Adrenal gland (tissue), 12 donors: ENCODE measurements around the gene UBTD2. TPM values are rescaled to one million over a fixed set of nuclear protein-coding genes. Genes with fewer than 3 reads are reported as not detected.

ENCODE experiments used
- DNase-seq, 7 donors: peaks; one replicate each; pipeline ENCODE4 v3.0.0-alpha.2; 2019 to 2020
- H3K27ac ChIP-seq, 5 donors: fragments of 200-600 bp; sonication (generic) in 4 of 5; 1 replicate in 3 of 5; 2 replicates in 2 of 5; pipeline versions ENCODE4 v1.5.1 to v1.8.0; 2016 to 2020; ENCODE audit warnings: mild to moderate bottlenecking in 1 of 5
- H3K27me3 ChIP-seq: fragments of 200-600 bp; 2 replicates; pipeline ENCODE4 v1.8.0; 2021
- H3K36me3 ChIP-seq, 2 donors: fragments of 200-600 bp; replicated peaks in 1 of 2; 1 replicate in 1 of 2; 2 replicates in 1 of 2; pipeline versions ENCODE4 v1.5.1 to v1.8.0; 2018 to 2022
- H3K4me1 ChIP-seq, 2 donors: fragments of 200-600 bp; replicated peaks in 1 of 2; 1 replicate in 1 of 2; 2 replicates in 1 of 2; pipeline versions ENCODE4 v1.5.1 to v1.8.0; 2018 to 2021
- H3K4me3 ChIP-seq, 4 donors: fragments of 200-600 bp; sonication (generic) in 3 of 4; one replicate each; pipeline ENCODE4 v1.5.1; 2016 to 2018
- H3K9me3 ChIP-seq, 3 donors: fragments of 200-600 bp; sonication (generic) in 1 of 3; replicated peaks in 1 of 3; 1 replicate in 2 of 3; 2 replicates in 1 of 3; pipeline versions ENCODE4 v1.5.1 to v1.8.0; 2016 to 2021
- POLR2A ChIP-seq, 2 donors: fragments of 450-650 bp; IDR thresholded peaks; one replicate each; pipeline ENCODE4 v1.6.1; 2017; ENCODE audit warnings: antibody characterized with exemption in 2 of 2, mild to moderate bottlenecking in 2 of 2, moderate library complexity in 1 of 2
- WGBS, 4 donors: extraction: QIAGEN DNeasy Blood & Tissue Kit in 2 of 4; methylation state at CpG; one replicate each; pipeline versions ENCODE4 v1.1.5 to v1.1.7; 2013 to 2017; 5-methylcytosine and 5-hydroxymethylcytosine counted together
- intact Hi-C, 2 donors: fragments of 100-400 bp; cut with DNase I; formaldehyde crosslinking; loops; one replicate each; pipeline versions ENCODE4 v1.14.1 to v1.15.0; 2022 to 2023
- polyA plus RNA-seq, 3 donors: library from polyadenylated mRNA; stranded (reverse); fragments of 200-250 nt in 2 of 3; fragments of 350-450 nt in 1 of 3; fragmentation: Illumina TruSeq in 1 of 3; extraction: RNeasy Lipid Tissue Mini Kit (QIAGEN cat#74804) in 1 of 3; gene quantifications; one replicate each; pipeline ENCODE4 v1.2.3, GENCODE V29; 2013 to 2014
- total RNA-seq, 9 donors: library from RNA; depleted of rRNA in 4 of 9; stranded (reverse); fragments of >200 nt in 4 of 9; fragments of 120-200 nt in 1 of 9; fragmentation: NEBNext Ultra II Directional in 1 of 9; extraction: Animal tissue kit (Norgen Biotek cat#: 25700) in 1 of 9; gene quantifications; one replicate each; pipeline versions ENCODE4 v1.1.0 to v1.2.4, GENCODE V29; 2013 to 2023
- TF ChIP-seq, protein P1 (sequence below), 6 experiments: fragments of 450-650 bp in 4 of 6; fragments of 200-600 bp in 2 of 6; sonication (generic) in 1 of 6; IDR thresholded peaks; 1 replicate in 5 of 6; 2 replicates in 1 of 6; pipeline versions ENCODE4 v1.5.1 to v1.8.0; 2016 to 2021; ENCODE audit warnings: antibody characterized with exemption in 6 of 6, mild to moderate bottlenecking in 2 of 6, moderate library complexity in 1 of 6
- donor health status: healthy with polysubstance abuse.
- donor health status: Bipolar disorder and iron deficiency.
- donor health status: DM: yes; HTN: yes; CAD: no.
- donor health status: DM: no; HTN: no; CAD: no.
- donor health status: DM: no; HTN: no; CAD: no.
- donor health status: DM: yes; HTN: yes; CAD: no.

Gene UBTD2
- total and polyA plus RNA-seq, 12 donors, result 8.2 to 24.7 (median 17.2) TPM

DNA sequence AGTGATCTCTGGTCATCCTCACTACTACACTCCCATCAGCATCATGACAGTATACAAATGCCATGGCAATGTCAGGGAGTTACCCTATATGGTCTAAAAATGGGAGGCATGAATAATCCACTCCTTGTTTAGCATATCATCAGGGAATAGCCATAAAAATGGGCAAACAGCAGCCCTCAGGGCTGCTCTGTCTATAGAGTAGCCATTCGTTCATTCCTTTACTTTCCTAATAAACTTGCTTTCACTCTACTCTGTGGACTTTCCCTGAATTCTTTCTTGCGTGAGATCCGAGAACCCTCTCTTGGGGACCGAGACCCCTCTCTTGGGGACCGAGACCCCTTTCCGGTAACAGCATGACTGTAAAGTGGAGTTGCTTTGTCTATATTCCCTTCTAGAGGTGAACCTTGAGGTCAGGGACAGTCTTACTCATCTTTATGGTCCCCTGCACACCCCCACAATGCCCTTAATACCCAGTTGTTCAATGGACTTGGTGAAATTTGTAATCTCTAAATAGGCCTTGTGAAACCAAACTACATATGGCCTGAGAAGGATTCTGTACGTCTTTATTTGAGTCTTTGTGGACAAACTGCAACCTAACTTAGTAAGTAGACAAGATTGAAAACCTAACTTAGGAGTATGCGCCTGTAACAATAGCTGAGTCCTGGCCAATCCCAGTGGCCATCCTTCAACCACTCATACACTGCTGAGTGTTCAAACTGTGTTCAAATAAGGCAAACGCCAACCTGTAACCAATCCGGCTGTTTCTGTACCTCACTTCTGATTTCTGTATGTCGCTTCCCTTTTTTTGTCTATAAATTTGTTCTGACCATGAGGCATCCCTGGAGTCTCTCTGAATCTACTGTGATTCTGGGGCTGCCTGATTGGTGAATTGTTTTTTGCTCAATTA, 32.3 kb upstream of the UBTD2 start:
- H3K4me1 ChIP-seq, result peaks cover 0 to 9% of the 10 kb centered on the region in 2 donors
- TF ChIP-seq, protein P1, sequence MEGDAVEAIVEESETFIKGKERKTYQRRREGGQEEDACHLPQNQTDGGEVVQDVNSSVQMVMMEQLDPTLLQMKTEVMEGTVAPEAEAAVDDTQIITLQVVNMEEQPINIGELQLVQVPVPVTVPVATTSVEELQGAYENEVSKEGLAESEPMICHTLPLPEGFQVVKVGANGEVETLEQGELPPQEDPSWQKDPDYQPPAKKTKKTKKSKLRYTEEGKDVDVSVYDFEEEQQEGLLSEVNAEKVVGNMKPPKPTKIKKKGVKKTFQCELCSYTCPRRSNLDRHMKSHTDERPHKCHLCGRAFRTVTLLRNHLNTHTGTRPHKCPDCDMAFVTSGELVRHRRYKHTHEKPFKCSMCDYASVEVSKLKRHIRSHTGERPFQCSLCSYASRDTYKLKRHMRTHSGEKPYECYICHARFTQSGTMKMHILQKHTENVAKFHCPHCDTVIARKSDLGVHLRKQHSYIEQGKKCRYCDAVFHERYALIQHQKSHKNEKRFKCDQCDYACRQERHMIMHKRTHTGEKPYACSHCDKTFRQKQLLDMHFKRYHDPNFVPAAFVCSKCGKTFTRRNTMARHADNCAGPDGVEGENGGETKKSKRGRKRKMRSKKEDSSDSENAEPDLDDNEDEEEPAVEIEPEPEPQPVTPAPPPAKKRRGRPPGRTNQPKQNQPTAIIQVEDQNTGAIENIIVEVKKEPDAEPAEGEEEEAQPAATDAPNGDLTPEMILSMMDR (IDR thresholded peaks at IDR 0.05), result no peak
- TF ChIP-seq POLR2A (IDR thresholded peaks at IDR 0.05), result no peak
- H3K36me3 ChIP-seq, result no peaks in the 10 kb centered on the region
- DNase-seq, result peak in 1 of 7 donors; percentile 3
- no peaks in the 10 kb centered on the region for H3K27me3 ChIP-seq
- intact Hi-C loops, result no loop called here
- no peaks in the 10 kb centered on the region for H3K9me3 ChIP-seq
- no peak overlapping the region for H3K4me3 ChIP-seq
- H3K27ac ChIP-seq, result peak overlapping the region in 1 of 5 donors; percentile 30
- 87 to 90% (median 88%) methylated on average over 11 of the region's 11 CpGs for WGBS, 4 donors

DNA sequence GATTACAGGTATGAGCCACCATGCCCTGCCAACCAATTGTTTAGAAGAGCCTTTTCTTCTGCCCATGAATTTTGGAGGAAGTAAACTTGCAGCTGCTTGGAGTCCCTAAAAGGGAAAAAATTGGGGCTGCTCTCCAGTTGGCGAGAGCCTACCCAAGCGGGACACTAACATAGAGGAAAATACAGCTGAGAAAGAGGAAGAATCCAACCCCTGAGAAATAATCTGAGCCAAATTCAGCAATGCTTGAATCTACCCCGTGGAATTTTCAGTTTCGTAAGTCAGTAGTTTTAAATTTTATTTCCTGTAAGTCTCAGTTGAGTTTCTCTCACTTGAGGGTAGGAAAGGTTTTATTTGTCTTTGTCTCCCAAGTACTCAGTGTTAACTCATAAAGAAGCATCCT, 30.4 kb upstream of the UBTD2 start:
- intact Hi-C loops, result no loop called here
- WGBS, 4 donors, result 86 to 92% (median 88%) methylated on average over 4 of the region's 4 CpGs
- Histone ChIP-seq H3K4me1 (peaks cover 0 to 9% of the 10 kb centered on the region in 2 donors), H3K36me3 (no peaks in the 10 kb centered on the region), H3K4me3 (no peak overlapping the region), H3K27ac (no peak overlapping the region), H3K9me3 (no peaks in the 10 kb centered on the region), H3K27me3 (no peaks in the 10 kb centered on the region)
- DNase-seq, result peak in 1 of 7 donors; percentile 28
- no peak for TF ChIP-seq POLR2A (IDR thresholded peaks at IDR 0.05)
- TF ChIP-seq, protein P1 (IDR thresholded peaks at IDR 0.05), result no peak

DNA sequence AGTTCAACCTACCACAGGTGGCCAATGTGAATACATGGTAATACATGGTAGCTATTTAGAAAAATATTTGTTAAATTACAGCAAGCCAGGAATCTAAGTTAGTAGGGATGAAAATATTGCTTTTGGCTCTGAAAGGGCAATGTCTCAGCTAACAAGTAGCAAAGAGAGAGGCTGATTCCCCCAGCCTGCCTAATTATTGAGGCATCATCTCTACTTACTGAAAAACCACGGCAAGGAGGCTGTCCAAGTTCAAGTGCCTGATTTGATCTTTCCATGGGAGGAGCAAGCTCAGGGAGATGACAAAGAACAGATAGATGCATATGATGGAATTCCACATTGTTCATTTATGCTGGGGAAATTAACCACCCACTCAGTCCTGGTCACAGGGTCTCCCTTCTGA, 28.7 kb upstream of the UBTD2 start:
- intact Hi-C loops, result no loop called here
- Histone ChIP-seq H3K27ac (no peak overlapping the region), H3K36me3 (no peaks in the 10 kb centered on the region), H3K4me1 (peaks cover 0 to 9% of the 10 kb centered on the region in 2 donors), H3K9me3 (no peaks in the 10 kb centered on the region), H3K27me3 (no peaks in the 10 kb centered on the region), H3K4me3 (no peak overlapping the region)
- TF ChIP-seq POLR2A (IDR thresholded peaks at IDR 0.05), result no peak
- TF ChIP-seq, protein P1 (IDR thresholded peaks at IDR 0.05), result no peak
- WGBS, 4 donors, result 66 to 85% (median 78%) methylated on average over 1 of the region's 1 CpG
- peak in 1 of 7 donors; percentile 13 for DNase-seq

DNA sequence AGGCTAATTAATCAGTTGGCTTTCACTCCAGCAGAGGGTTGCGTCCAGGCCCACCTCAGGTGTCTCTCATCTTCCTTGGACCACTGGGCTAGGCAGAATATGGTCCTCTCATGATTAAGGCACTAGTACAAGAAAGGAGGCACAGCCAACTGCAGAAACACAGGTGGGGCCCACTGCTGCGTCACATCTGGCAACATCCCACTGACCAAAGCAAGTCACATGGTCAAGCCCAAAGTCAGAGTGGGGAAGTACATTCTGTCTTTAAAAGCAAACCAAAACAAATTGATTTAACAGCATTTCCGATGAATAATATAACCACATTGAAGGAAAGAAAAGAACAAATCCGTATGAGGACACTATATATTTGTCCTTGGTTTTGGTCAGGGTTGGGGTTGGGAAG, 28.0 kb upstream of the UBTD2 start:
- no peaks in the 10 kb centered on the region for H3K36me3 ChIP-seq
- intact Hi-C loops, result no loop called here
- peak in 1 of 7 donors; percentile 50 for DNase-seq
- 81 to 91% (median 86%) methylated on average over 4 of the region's 4 CpGs for WGBS, 4 donors
- TF ChIP-seq, protein P1 (IDR thresholded peaks at IDR 0.05), result no peak
- no peak for TF ChIP-seq POLR2A (IDR thresholded peaks at IDR 0.05)
- H3K27me3 ChIP-seq, result no peaks in the 10 kb centered on the region
- H3K4me1 ChIP-seq, result peaks cover 0 to 9% of the 10 kb centered on the region in 2 donors
- no peak overlapping the region for H3K4me3 ChIP-seq
- H3K27ac ChIP-seq, result no peak overlapping the region
- no peaks in the 10 kb centered on the region for H3K9me3 ChIP-seq
